AG04450 (cell line): ENCODE data around the gene LAIR1. TPM values are rescaled to one million over a fixed set of nuclear protein-coding genes. Genes with fewer than 3 reads are reported as not detected.

Source experiments
- CTCF ChIA-PET: fragments of 300-600, 350-600 bp; formaldehyde crosslinking; extraction: SDS; loops from one replicate; lab custom pipeline; 2022; ENCODE audit warnings: antibody characterized with exemption, inconsistent platforms; lab: Charles Lee
- POLR2A ChIA-PET: fragments of 350-600 bp; formaldehyde crosslinking; extraction: SDS; loops from one replicate; lab custom pipeline; 2021; ENCODE audit warnings: antibody characterized with exemption, inconsistent platforms; lab: Yijun Ruan, JAX
- DNase-seq: peaks from one replicate; pipeline ENCODE4 v3.0.0-alpha.2; 2011; ENCODE audit warnings: low read depth, low spot score
- H3K27ac ChIP-seq: one replicate; pipeline ENCODE4 v1.5.1; 2012; ENCODE audit warnings: low read depth, low read length, control low read depth
- H3K27me3 ChIP-seq: one replicate; pipeline ENCODE4 v1.6.0; 2012; ENCODE audit warnings: low read length; ENCODE audit not compliant: control insufficient read depth, insufficient read depth
- H3K4me3 ChIP-seq: 2 replicates; pipeline ENCODE4 v1.5.1; 2011; ENCODE audit warnings: mild to moderate bottlenecking, low read depth, low read length, control low read depth
- H3K9me3 ChIP-seq: 2 replicates; pipeline ENCODE4 v1.5.1; 2012; ENCODE audit warnings: low read length; ENCODE audit not compliant: control insufficient read depth, insufficient read depth
- CTCF ChIP-seq: IDR thresholded peaks from 2 replicates; pipeline ENCODE4 v1.5.1; 2011; ENCODE audit warnings: low read depth, low read length, control low read depth, inconsistent platforms
- polyA plus RNA-seq: library from polyadenylated mRNA; depleted of rRNA; stranded (reverse); fragments of >200 nt; gene quantifications from 2 replicates; pipeline ENCODE4 v1.2.3, GENCODE V29; 2011

Gene LAIR1
- polyA plus RNA-seq, 1 experiment, result not detected

GRCh38 chr19:54335979-54336892 is 28.5 kb downstream of the LAIR1 start:
- Histone ChIP-seq H3K27ac (no peak overlapping the region), H3K27me3 (no peaks in the 10 kb centered on the region), H3K9me3 (no peaks in the 10 kb centered on the region; the same call in 1 of the 2 replicates), H3K4me3 (no peak overlapping the region)
- DNase-seq, result no peak
- no peak for TF ChIP-seq CTCF
- CTCF ChIA-PET, result no interaction called here
- POLR2A ChIA-PET, result interaction anchor here (0.6 kb wide), 1 partner anchor 662 kb away, joined by 5 read pairs; no protein-coding TSS in a partner anchor

- ChIA-PET CTCF (no interaction called here), POLR2A (no interaction called here)
- Histone ChIP-seq H3K27ac (no peak overlapping the region), H3K27me3 (no peaks in the 10 kb centered on the region), H3K4me3 (no peak overlapping the region), H3K9me3 (no peaks in the 10 kb centered on the region; the same call in 1 of the 2 replicates)
- no peak for TF ChIP-seq CTCF
- no peak for DNase-seq
These were observed 29.6 kb downstream of the LAIR1 start for GRCh38 chr19:54335164-54335563.

- Histone ChIP-seq H3K9me3 (no peaks in the 10 kb centered on the region; the same call in 1 of the 2 replicates), H3K27me3 (no peaks in the 10 kb centered on the region), H3K4me3 (no peak overlapping the region), H3K27ac (no peak overlapping the region)
- no peak for TF ChIP-seq CTCF
- no peak for DNase-seq
- ChIA-PET CTCF (interaction anchor here (1.5 kb wide), 1 partner anchor 10 kb away, joined by 6 read pairs; no protein-coding TSS in a partner anchor), POLR2A (interaction anchor here (0.7 kb wide), 1 partner anchor 142 kb away, joined by 3 read pairs; no protein-coding TSS in a partner anchor)
These were observed 31.0 kb downstream of the LAIR1 start for GRCh38 chr19:54333586-54334298.

- Histone ChIP-seq H3K27ac (no peak overlapping the region), H3K9me3 (no peaks in the 10 kb centered on the region; the same call in 1 of the 2 replicates), H3K27me3 (no peaks in the 10 kb centered on the region), H3K4me3 (no peak overlapping the region)
- no peak for DNase-seq
- no peak for TF ChIP-seq CTCF
- CTCF ChIA-PET, result no interaction called here
- POLR2A ChIA-PET, result no interaction called here
These were observed 32.6 kb downstream of the LAIR1 start for GRCh38 chr19:54332149-54332548.
